ENCODE results near the gene KANSL3.
"Not testable (repeated sequence)": the region's sequence is repeated elsewhere in the genome, so short reads cannot be mapped to it uniquely, and the experiment has no call there.

KANSL3 gene

DNA sequence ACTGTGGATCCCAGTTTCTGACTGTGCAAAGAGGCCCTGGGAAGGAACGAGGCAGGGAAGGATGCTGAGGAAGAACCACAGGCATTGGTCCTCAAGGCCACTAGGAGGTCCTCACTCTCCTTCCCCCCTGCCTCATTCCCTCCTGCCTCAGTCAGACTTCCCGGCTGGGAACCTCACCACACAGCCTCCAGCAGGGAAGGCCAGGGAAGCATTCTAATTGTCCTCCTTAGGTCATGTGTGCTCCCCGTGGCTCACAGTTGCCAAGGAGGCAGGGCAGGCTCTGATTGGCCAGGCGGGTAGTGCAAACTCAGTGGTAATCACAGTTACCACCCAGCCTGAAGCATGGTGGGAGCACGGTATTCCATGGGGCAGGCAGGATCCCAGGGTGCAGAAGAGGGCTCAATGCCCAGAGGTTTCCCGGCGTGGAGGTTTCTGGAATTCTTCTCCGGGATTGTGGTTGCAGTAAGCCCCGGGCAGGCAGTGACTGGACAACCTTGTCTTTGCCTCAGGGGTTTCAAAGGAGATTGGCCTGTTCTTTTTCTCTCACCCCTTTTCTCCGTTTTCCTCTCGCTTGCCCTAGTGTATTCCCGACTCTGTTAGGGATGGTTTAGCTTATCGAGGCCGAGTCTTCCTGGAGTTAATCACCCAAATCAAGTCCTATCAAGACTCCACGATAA is 31.6 kb upstream of the KANSL3 start:
- Histone ChIP-seq H3K36me3 (ENCODE audit: control insufficient read depth, insufficient read depth, low read length) (no peaks in the 10 kb centered on the region), H3K4me1 (ENCODE audit: control insufficient read depth, insufficient read depth, low read length, poor library complexity, severe bottlenecking) (no peaks in the 10 kb centered on the region), H3K27ac (ENCODE audit: insufficient read depth, low read length, poor library complexity, severe bottlenecking) (no peak overlapping the region), H3K4me3 (ENCODE audit: insufficient read depth, low read depth, low read length, poor library complexity, severe bottlenecking) (no peak overlapping the region), H3K27me3 (replicated peaks; ENCODE audit: control insufficient read depth, insufficient read depth, low read length, poor library complexity, severe bottlenecking) (no peaks in the 10 kb centered on the region), H3K9me3 (ENCODE audit: control insufficient read depth, low read length) (no peaks in the 10 kb centered on the region)
- DNase-seq, result no peak

DNA sequence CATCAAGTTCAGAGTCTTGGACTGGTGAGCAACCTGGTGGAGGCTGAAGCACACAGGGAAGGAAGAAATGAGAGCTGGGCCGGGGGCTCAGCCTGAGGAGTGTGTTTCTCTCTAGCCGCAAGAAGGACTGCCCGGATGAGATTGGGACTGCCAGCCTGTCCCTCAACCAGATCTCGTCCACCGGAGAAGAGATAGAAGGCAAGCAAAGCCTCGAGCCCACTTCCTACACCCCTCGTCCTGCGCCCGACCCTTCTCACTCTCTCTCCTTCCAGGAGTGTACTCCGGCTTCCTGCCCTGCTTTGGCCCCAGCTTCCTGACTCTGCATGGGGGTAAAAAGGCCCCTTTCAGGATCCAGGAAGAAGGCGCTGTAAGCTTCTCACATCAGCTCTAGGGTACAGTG is 30.7 kb upstream of the KANSL3 start:
- H3K27me3 ChIP-seq (replicated peaks; ENCODE audit: control insufficient read depth, insufficient read depth, low read length, poor library complexity, severe bottlenecking), result no peaks in the 10 kb centered on the region
- no peak overlapping the region for H3K27ac ChIP-seq (ENCODE audit: insufficient read depth, low read length, poor library complexity, severe bottlenecking)
- no peaks in the 10 kb centered on the region for H3K9me3 ChIP-seq (ENCODE audit: control insufficient read depth, low read length)
- H3K36me3 ChIP-seq (ENCODE audit: control insufficient read depth, insufficient read depth, low read length), result no peaks in the 10 kb centered on the region
- DNase-seq, result no peak
- H3K4me1 ChIP-seq (ENCODE audit: control insufficient read depth, insufficient read depth, low read length, poor library complexity, severe bottlenecking), result no peaks in the 10 kb centered on the region
- no peak overlapping the region for H3K4me3 ChIP-seq (ENCODE audit: insufficient read depth, low read depth, low read length, poor library complexity, severe bottlenecking)

DNA sequence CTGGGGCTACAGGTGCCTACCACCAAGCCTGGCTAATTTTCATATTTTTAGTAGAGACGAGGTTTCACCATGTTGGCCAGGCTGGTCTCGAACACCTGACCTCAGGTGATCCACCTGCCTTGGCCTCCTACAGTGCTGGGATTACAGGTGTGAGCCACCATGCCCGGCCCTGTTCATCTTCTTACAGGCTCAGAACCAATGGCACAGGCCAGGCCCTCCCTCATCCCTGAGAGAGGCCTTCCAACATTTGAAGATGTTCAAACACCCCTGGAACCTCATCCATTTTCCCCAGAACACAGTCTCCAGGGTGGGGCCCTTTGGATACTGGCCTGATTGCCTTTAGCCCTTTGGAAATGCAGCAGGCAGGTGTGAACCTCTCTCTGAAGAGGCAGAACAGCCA is 27.6 kb upstream of the KANSL3 start:
- H3K9me3 ChIP-seq (ENCODE audit: control insufficient read depth, low read length); H3K4me3 ChIP-seq (ENCODE audit: insufficient read depth, low read depth, low read length, poor library complexity, severe bottlenecking); H3K27me3 ChIP-seq (replicated peaks; ENCODE audit: control insufficient read depth, insufficient read depth, low read length, poor library complexity, severe bottlenecking); H3K36me3 ChIP-seq (ENCODE audit: control insufficient read depth, insufficient read depth, low read length); H3K4me1 ChIP-seq (ENCODE audit: control insufficient read depth, insufficient read depth, low read length, poor library complexity, severe bottlenecking); H3K27ac ChIP-seq (ENCODE audit: insufficient read depth, low read length, poor library complexity, severe bottlenecking); DNase-seq: not testable (repeated sequence)

DNA sequence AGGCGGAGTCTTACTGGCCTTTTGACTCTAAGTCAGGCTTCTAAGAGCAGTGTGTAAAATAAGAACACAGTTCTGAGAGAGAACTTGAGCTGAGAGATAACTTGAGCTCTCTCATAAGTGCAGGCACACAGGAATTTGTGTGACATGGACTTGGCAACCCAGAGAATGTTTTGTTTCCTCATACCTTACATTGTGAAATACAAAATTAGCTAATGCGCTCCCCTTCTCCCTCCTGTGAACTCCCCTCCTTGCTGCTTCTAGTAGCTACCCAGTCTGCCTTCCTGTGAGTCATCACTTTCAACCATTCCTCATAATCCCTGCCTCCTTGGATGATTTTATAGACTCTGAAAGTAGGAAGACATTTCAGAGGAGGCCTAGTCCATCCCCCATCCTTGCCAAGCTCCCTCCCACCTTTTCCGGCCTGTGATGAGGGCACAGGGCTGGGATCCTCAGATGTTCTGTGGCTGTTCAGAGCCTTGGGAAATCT is 27.0 kb upstream of the KANSL3 start:
- no peaks in the 10 kb centered on the region for H3K27me3 ChIP-seq (replicated peaks; ENCODE audit: control insufficient read depth, insufficient read depth, low read length, poor library complexity, severe bottlenecking)
- H3K4me3 ChIP-seq (ENCODE audit: insufficient read depth, low read depth, low read length, poor library complexity, severe bottlenecking), result no peak overlapping the region
- no peaks in the 10 kb centered on the region for H3K4me1 ChIP-seq (ENCODE audit: control insufficient read depth, insufficient read depth, low read length, poor library complexity, severe bottlenecking)
- DNase-seq, result no peak
- no peaks in the 10 kb centered on the region for H3K9me3 ChIP-seq (ENCODE audit: control insufficient read depth, low read length)
- H3K27ac ChIP-seq (ENCODE audit: insufficient read depth, low read length, poor library complexity, severe bottlenecking), result no peak overlapping the region
- H3K36me3 ChIP-seq (ENCODE audit: control insufficient read depth, insufficient read depth, low read length), result no peaks in the 10 kb centered on the region

DNA sequence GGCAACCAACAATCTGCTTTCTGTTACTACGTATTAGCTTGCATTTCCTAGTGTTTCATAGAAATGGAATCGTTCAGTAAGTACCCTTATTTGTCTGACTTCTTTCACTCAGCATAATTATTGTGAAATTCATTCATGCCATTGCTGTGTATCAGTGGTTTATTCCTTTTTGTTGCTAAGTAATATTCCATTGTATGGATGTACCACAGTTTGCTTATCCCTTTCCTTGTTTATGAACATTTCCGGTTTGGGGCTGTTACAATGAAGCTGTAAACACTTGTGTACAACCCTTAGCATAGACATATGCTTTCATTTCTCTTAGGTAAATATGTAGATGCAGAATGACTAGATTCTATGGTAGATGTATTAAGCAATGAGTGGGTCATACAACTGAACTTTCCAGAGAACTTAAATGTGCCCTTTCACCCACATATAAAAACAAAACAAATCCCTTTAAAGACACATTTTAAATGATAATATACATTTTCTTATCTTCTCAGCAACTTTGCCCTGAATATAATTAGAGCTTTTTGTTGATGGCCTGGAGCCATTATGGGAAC is 26.3 kb upstream of the KANSL3 start:
- H3K4me3 ChIP-seq (ENCODE audit: insufficient read depth, low read depth, low read length, poor library complexity, severe bottlenecking), result no peak overlapping the region
- H3K36me3 ChIP-seq (ENCODE audit: control insufficient read depth, insufficient read depth, low read length), result no peaks in the 10 kb centered on the region
- no peaks in the 10 kb centered on the region for H3K27me3 ChIP-seq (replicated peaks; ENCODE audit: control insufficient read depth, insufficient read depth, low read length, poor library complexity, severe bottlenecking)
- DNase-seq, result no peak
- H3K27ac ChIP-seq (ENCODE audit: insufficient read depth, low read length, poor library complexity, severe bottlenecking), result no peak overlapping the region
- H3K9me3 ChIP-seq (ENCODE audit: control insufficient read depth, low read length), result no peaks in the 10 kb centered on the region
- no peaks in the 10 kb centered on the region for H3K4me1 ChIP-seq (ENCODE audit: control insufficient read depth, insufficient read depth, low read length, poor library complexity, severe bottlenecking)

DNA sequence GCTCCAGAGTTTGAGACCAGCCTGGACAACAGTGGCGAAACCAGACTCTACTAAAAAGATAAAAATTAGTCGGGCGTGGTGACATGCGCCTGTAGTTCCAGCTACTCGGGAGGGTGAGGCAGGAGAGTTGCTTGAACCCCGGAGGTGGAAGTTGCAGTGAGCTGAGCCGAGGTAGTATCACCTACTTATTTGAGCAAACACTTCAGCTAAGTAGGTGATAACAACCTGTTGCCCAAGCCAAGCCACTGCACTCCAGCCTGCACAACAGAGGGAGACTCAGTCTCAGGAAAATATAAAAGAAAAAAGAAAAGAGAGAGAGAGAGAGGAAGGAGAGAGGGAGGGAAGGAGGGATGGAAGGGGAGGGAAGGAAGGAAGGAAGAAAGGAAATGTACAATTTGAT is 25.7 kb upstream of the KANSL3 start:
- Histone ChIP-seq H3K9me3 (ENCODE audit: control insufficient read depth, low read length) (no peaks in the 10 kb centered on the region), H3K27me3 (replicated peaks; ENCODE audit: control insufficient read depth, insufficient read depth, low read length, poor library complexity, severe bottlenecking) (no peaks in the 10 kb centered on the region), H3K4me1 (ENCODE audit: control insufficient read depth, insufficient read depth, low read length, poor library complexity, severe bottlenecking) (no peaks in the 10 kb centered on the region), H3K27ac (ENCODE audit: insufficient read depth, low read length, poor library complexity, severe bottlenecking) (no peak overlapping the region), H3K36me3 (ENCODE audit: control insufficient read depth, insufficient read depth, low read length) (no peaks in the 10 kb centered on the region), H3K4me3 (ENCODE audit: insufficient read depth, low read depth, low read length, poor library complexity, severe bottlenecking) (no peak overlapping the region)
- no peak for DNase-seq

DNA sequence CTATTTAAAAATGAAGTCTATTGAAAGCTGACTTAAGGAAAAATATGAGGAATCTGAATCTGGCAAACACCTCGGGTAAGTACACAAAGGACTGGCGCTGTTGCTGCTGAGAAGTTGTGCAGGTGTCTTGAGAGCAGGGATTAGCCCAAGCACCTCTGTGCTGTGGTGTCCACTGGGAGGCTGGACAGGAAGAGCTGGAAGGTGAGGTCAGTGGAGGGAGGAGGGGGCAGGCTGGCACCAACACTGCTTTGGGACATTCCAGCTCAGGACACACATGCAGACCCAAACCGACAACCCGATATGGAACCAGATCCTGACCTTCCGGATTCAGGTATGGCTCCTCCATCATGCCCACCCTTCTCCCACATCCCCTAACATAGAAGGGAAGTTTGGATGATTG is 25.1 kb upstream of the KANSL3 start:
- Histone ChIP-seq H3K27ac (ENCODE audit: insufficient read depth, low read length, poor library complexity, severe bottlenecking) (no peak overlapping the region), H3K4me3 (ENCODE audit: insufficient read depth, low read depth, low read length, poor library complexity, severe bottlenecking) (no peak overlapping the region), H3K9me3 (ENCODE audit: control insufficient read depth, low read length) (no peaks in the 10 kb centered on the region), H3K4me1 (ENCODE audit: control insufficient read depth, insufficient read depth, low read length, poor library complexity, severe bottlenecking) (no peaks in the 10 kb centered on the region), H3K36me3 (ENCODE audit: control insufficient read depth, insufficient read depth, low read length) (no peaks in the 10 kb centered on the region), H3K27me3 (replicated peaks; ENCODE audit: control insufficient read depth, insufficient read depth, low read length, poor library complexity, severe bottlenecking) (no peaks in the 10 kb centered on the region)
- no peak for DNase-seq

DNA sequence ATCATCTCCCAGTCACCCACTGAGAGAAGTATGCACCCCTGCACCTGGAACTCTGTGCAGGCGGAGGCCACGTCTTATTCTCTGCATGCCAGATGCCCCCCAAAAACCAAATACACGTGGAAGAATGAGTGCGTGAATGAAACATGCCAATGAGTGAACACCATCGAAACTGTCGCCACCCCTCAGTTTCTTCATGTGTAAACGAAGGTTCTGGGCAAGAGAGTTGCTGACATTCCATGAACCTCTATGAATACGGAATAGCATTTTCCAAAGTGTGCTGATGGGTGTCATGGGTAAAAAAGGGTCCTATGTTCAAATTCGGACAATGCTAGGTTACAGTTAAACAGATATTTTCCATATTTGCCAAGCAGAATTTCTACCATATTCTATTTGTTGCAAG is 24.2 kb upstream of the KANSL3 start:
- DNase-seq, result no peak
- no peak overlapping the region for H3K4me3 ChIP-seq (ENCODE audit: insufficient read depth, low read depth, low read length, poor library complexity, severe bottlenecking)
- H3K27ac ChIP-seq (ENCODE audit: insufficient read depth, low read length, poor library complexity, severe bottlenecking), result no peak overlapping the region
- no peaks in the 10 kb centered on the region for H3K9me3 ChIP-seq (ENCODE audit: control insufficient read depth, low read length)
- H3K36me3 ChIP-seq (ENCODE audit: control insufficient read depth, insufficient read depth, low read length), result no peaks in the 10 kb centered on the region
- H3K27me3 ChIP-seq (replicated peaks; ENCODE audit: control insufficient read depth, insufficient read depth, low read length, poor library complexity, severe bottlenecking), result no peaks in the 10 kb centered on the region
- no peaks in the 10 kb centered on the region for H3K4me1 ChIP-seq (ENCODE audit: control insufficient read depth, insufficient read depth, low read length, poor library complexity, severe bottlenecking)

DNA sequence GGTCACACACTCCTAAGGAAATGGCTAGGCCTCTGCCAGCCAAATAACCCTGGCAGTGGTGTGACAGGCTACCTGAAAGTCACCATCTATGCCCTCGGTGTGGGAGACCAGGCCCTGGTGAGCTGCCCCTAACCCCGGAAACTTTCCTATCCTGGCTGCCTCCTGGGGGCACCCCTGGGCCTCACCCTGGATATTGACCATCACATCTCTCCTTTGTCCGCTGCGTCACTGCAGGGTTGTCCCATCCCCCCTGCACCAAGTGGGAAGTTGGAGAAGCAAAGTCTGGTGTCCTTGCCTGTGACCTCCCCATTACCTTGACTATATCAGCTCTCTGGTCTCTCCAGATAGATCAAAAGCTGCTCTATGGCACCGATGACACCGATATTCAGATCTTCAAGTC is 23.2 kb upstream of the KANSL3 start:
- no peaks in the 10 kb centered on the region for H3K36me3 ChIP-seq (ENCODE audit: control insufficient read depth, insufficient read depth, low read length)
- no peaks in the 10 kb centered on the region for H3K4me1 ChIP-seq (ENCODE audit: control insufficient read depth, insufficient read depth, low read length, poor library complexity, severe bottlenecking)

DNA sequence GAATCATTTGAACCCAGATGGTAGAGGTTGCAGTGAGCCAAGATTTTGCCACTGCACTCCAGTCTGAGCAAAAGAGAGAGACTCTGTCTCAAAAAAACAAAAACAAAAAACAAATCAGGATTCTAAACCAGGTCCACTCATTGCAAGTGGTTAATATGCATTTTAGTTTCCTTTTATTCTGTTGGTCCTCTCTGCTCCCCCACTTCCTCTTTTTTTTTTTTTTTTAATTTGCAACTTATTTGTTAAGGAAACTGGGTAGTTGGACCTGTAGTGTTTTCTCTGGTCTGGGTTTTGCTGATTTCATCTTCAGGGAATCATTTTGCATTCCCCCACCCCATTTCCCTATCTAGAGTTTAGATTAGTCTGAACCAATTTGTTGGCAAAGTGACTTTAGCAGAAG is 18.4 kb upstream of the KANSL3 start:
- Histone ChIP-seq H3K27me3 (replicated peaks; ENCODE audit: control insufficient read depth, insufficient read depth, low read length, poor library complexity, severe bottlenecking) (no peaks in the 10 kb centered on the region), H3K27ac (ENCODE audit: insufficient read depth, low read length, poor library complexity, severe bottlenecking) (no peak overlapping the region), H3K36me3 (ENCODE audit: control insufficient read depth, insufficient read depth, low read length) (no peaks in the 10 kb centered on the region), H3K9me3 (ENCODE audit: control insufficient read depth, low read length) (no peaks in the 10 kb centered on the region), H3K4me3 (ENCODE audit: insufficient read depth, low read depth, low read length, poor library complexity, severe bottlenecking) (no peak overlapping the region), H3K4me1 (ENCODE audit: control insufficient read depth, insufficient read depth, low read length, poor library complexity, severe bottlenecking) (no peaks in the 10 kb centered on the region)
- DNase-seq, result no peak

More for the DNA sequence above, 23.2 kb upstream of the KANSL3 start:
- Histone ChIP-seq H3K9me3 (ENCODE audit: control insufficient read depth, low read length) (no peaks in the 10 kb centered on the region), H3K27ac (ENCODE audit: insufficient read depth, low read length, poor library complexity, severe bottlenecking) (no peak overlapping the region), H3K4me3 (ENCODE audit: insufficient read depth, low read depth, low read length, poor library complexity, severe bottlenecking) (no peak overlapping the region), H3K27me3 (replicated peaks; ENCODE audit: control insufficient read depth, insufficient read depth, low read length, poor library complexity, severe bottlenecking) (no peaks in the 10 kb centered on the region)
- DNase-seq, result no peak
